Activated naive CD8-positive, alpha-beta T cell treated with anti-CD3 and anti-CD28 coated beads for 36 hours (primary cell): ENCODE results near the gene COLEC11. TPM values are rescaled to one million over a fixed set of nuclear protein-coding genes. Genes with fewer than 3 reads are reported as not detected.
"Not testable (repeated sequence)": the region's sequence is repeated elsewhere in the genome, so short reads cannot be mapped to it uniquely, and the experiment has no call there.

Experiments
- DNase-seq: peaks from one replicate; pipeline ENCODE4 v3.0.0; 2021
- H3K27ac Mint-ChIP-seq: one replicate; pipeline ENCODE4 v1.8.0; 2022; ENCODE audit warnings: mild to moderate bottlenecking, moderate library complexity, mixed read lengths
- H3K27me3 Mint-ChIP-seq: one replicate; pipeline ENCODE4 v1.8.0; 2022; ENCODE audit warnings: mild to moderate bottlenecking, mixed read lengths
- H3K36me3 Mint-ChIP-seq: one replicate; pipeline ENCODE4 v1.8.0; 2021; ENCODE audit warnings: mild to moderate bottlenecking, mixed read lengths
- H3K4me1 Mint-ChIP-seq: one replicate; pipeline ENCODE4 v1.8.0; 2021; ENCODE audit warnings: mixed read lengths
- H3K4me3 Mint-ChIP-seq: one replicate; pipeline ENCODE4 v1.8.0; 2022; ENCODE audit warnings: mild to moderate bottlenecking, moderate library complexity, mixed read lengths
- H3K9me3 Mint-ChIP-seq: one replicate; pipeline ENCODE4 v1.8.0; 2022; ENCODE audit warnings: mixed read lengths
- total RNA-seq, 2 experiments: library from RNA; stranded (reverse); gene quantifications; one replicate each; pipeline ENCODE4 v1.2.3, GENCODE V29; 2021

Gene COLEC11
- total RNA-seq, 2 experiments from 2014 or later = 0.52 to 0.86 TPM

DNA sequence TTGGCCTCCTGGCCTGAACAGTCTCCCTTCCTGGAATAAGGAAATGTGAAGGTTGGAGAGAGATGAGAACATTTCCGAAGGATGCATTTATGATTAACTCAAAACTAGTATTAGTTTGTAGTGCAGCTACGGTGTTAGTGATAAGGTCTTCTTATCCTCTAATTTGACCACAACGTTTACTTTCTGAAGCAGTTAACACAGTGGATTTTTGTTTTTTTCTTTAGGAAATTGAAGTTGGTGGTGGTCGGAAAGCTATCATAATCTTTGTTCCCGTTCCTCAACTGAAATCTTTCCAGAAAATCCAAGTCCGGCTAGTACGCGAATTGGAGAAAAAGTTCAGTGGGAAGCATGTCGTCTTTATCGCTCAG, 18.7 kb upstream of the COLEC11 start:
- H3K4me3 Mint-ChIP-seq = peak overlapping the region; percentile 97
- H3K27ac Mint-ChIP-seq = peak overlapping the region; percentile 96
- not testable (repeated sequence) for DNase-seq, H3K27me3 Mint-ChIP-seq, H3K9me3 Mint-ChIP-seq
- H3K36me3 Mint-ChIP-seq = peaks cover 57% of the 10 kb centered on the region
- peaks cover 46% of the 10 kb centered on the region for H3K4me1 Mint-ChIP-seq

DNA sequence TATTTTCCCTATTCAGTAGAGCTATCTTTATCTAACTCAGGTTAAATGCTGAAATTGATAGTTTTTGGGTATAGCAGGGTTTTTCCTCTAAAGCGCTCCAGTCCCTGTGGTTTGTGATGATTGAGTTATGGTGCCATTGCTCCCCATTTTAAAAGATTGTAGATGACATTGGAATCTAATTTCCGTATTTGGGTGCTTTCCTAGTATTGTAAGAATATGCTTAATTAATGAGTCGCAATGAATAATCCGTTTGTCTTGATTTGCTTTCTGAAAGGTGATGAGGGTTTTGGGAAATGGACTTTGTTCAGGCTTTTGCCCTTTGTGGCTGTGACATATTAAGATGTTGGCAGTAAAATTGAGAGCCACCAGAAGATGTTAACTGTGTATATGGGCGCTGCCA, 15.9 kb upstream of the COLEC11 start:
- peak overlapping the region; percentile 97 for H3K4me3 Mint-ChIP-seq
- peaks cover 50% of the 10 kb centered on the region for H3K4me1 Mint-ChIP-seq
- DNase-seq = no peak
- H3K36me3 Mint-ChIP-seq = peaks cover 66% of the 10 kb centered on the region
- H3K27ac Mint-ChIP-seq = peak overlapping the region; percentile 13
- H3K27me3 Mint-ChIP-seq = no peaks in the 10 kb centered on the region
- H3K9me3 Mint-ChIP-seq = no peaks in the 10 kb centered on the region

GRCh38 chr2:3580449-3580848, 14.5 kb upstream of the COLEC11 start:
- peak overlapping the region; percentile 67 for H3K27ac Mint-ChIP-seq
- H3K36me3 Mint-ChIP-seq = peaks cover 64% of the 10 kb centered on the region
- peaks cover 52% of the 10 kb centered on the region for H3K4me1 Mint-ChIP-seq
- H3K27me3 Mint-ChIP-seq = no peaks in the 10 kb centered on the region
- peak overlapping the region; percentile 32 for H3K4me3 Mint-ChIP-seq
- no peaks in the 10 kb centered on the region for H3K9me3 Mint-ChIP-seq
- no peak for DNase-seq

DNA sequence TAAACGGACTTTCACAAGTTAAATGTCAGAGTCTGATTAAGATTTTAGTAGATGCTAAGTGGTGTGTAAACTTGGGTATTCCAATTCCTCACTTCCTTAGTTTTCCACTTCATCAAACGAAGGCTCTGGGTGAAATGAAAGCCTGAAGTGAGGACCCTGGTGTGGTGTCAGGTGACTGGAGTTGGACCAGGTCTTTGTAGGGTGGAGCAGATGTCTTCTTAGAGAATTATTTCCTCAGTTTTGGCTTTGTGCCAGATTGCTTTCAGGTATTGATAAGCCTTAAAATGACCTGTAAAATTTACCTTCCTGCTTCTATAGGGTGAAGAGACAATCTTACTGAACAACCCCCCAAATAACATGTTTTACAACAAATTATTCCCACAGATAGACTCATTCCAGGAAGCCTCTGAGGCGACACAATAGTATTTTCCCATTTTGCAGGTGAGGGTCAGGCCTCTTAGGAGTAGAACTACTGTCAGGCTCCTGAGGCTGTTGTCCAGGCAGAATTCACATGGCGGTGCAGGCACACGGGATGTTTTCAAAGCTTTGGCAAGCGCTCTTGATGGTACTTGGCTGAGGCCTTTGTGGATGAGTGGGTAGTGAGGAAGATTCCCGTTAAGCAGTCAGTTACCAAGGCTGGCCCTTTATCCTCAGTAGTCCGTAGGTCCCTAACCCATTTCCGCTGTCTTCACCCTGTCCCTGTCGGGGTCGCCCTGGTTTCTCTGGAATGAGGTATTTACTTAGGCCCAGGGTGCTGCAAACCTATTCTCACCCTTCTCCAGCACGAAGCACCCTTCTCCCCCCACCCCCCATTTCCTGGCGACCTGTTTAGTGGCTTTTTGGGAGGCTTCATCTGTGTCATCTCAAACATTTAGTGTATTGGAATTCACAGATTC, 13.3 kb upstream of the COLEC11 start:
- Mint-ChIP-seq H3K36me3 (peaks cover 53% of the 10 kb centered on the region), H3K4me1 (peaks cover 47% of the 10 kb centered on the region)

GRCh38 chr2:3584076-3584475, 10.8 kb upstream of the COLEC11 start:
- H3K36me3 Mint-ChIP-seq = peaks cover 28% of the 10 kb centered on the region
- H3K4me3 Mint-ChIP-seq = no peak overlapping the region
- H3K27ac Mint-ChIP-seq = no peak overlapping the region
- DNase-seq = no peak
- no peaks in the 10 kb centered on the region for H3K27me3 Mint-ChIP-seq
- H3K9me3 Mint-ChIP-seq = no peaks in the 10 kb centered on the region
- peaks cover 24% of the 10 kb centered on the region for H3K4me1 Mint-ChIP-seq

More for the DNA sequence above, 13.3 kb upstream of the COLEC11 start:
- Mint-ChIP-seq H3K27me3 (no peaks in the 10 kb centered on the region), H3K27ac (no peak overlapping the region), H3K9me3 (no peaks in the 10 kb centered on the region), H3K4me3 (no peak overlapping the region)
- no peak for DNase-seq

- Mint-ChIP-seq H3K9me3 (no peaks in the 10 kb centered on the region), H3K27me3 (no peaks in the 10 kb centered on the region), H3K4me1 (peaks cover 18% of the 10 kb centered on the region), H3K4me3 (no peak overlapping the region), H3K27ac (no peak overlapping the region), H3K36me3 (peaks cover 22% of the 10 kb centered on the region)
- no peak for DNase-seq
Observed at GRCh38 chr2:3584608-3585260, 10.2 kb upstream of the COLEC11 start.

- no peak for DNase-seq
- peaks cover 16% of the 10 kb centered on the region for H3K36me3 Mint-ChIP-seq
- no peak overlapping the region for H3K27ac Mint-ChIP-seq
- H3K9me3 Mint-ChIP-seq = no peaks in the 10 kb centered on the region
- H3K27me3 Mint-ChIP-seq = no peaks in the 10 kb centered on the region
- H3K4me1 Mint-ChIP-seq = peaks cover 13% of the 10 kb centered on the region
- H3K4me3 Mint-ChIP-seq = no peak overlapping the region
Observed at GRCh38 chr2:3585261-3586109, 9.4 kb upstream of the COLEC11 start.

DNA sequence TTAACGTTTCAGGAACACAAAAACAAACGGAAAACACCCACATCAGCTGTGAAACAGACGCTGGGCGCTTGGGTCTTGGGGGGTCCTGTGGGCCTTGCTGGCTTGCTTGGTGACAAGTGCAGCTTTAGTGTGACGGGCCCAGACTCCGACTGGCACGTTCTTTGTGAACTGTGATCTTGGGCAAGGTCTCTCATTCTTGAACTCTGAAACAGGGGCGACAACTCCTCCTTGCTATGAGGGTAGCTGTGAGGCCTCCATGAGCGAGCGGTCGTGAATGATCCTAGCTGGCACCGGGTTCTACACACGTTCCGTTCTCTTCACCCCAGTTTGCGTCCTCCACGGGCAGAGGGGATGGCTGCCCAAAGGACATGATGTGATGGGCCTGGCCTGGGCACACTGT, 8.7 kb upstream of the COLEC11 start:
- no peak for DNase-seq
- H3K4me1 Mint-ChIP-seq = peaks cover 9% of the 10 kb centered on the region
- peaks cover 10% of the 10 kb centered on the region for H3K36me3 Mint-ChIP-seq
- no peaks in the 10 kb centered on the region for H3K27me3 Mint-ChIP-seq
- H3K27ac Mint-ChIP-seq = no peak overlapping the region
- H3K4me3 Mint-ChIP-seq = no peak overlapping the region
- H3K9me3 Mint-ChIP-seq = no peaks in the 10 kb centered on the region

- no peaks in the 10 kb centered on the region for H3K27me3 Mint-ChIP-seq
- H3K4me3 Mint-ChIP-seq = no peak overlapping the region
- H3K9me3 Mint-ChIP-seq = no peaks in the 10 kb centered on the region
- no peak for DNase-seq
- H3K27ac Mint-ChIP-seq = no peak overlapping the region
- H3K36me3 Mint-ChIP-seq = peaks cover 2% of the 10 kb centered on the region
- peaks cover 2% of the 10 kb centered on the region for H3K4me1 Mint-ChIP-seq
Observed at GRCh38 chr2:3587021-3587420, 7.9 kb upstream of the COLEC11 start.

- Mint-ChIP-seq H3K27ac (no peak overlapping the region), H3K4me1 (peaks cover 2% of the 10 kb centered on the region), H3K9me3 (no peaks in the 10 kb centered on the region), H3K27me3 (no peaks in the 10 kb centered on the region), H3K36me3 (no peaks in the 10 kb centered on the region), H3K4me3 (no peak overlapping the region)
- no peak for DNase-seq
Observed at GRCh38 chr2:3587432-3587831, 7.5 kb upstream of the COLEC11 start.

- Mint-ChIP-seq H3K4me3 (no peak overlapping the region), H3K36me3 (no peaks in the 10 kb centered on the region), H3K27me3 (no peaks in the 10 kb centered on the region), H3K9me3 (no peaks in the 10 kb centered on the region), H3K27ac (no peak overlapping the region), H3K4me1 (peaks cover 2% of the 10 kb centered on the region)
- no peak for DNase-seq
Observed at GRCh38 chr2:3588084-3588483, 6.8 kb upstream of the COLEC11 start.

DNA sequence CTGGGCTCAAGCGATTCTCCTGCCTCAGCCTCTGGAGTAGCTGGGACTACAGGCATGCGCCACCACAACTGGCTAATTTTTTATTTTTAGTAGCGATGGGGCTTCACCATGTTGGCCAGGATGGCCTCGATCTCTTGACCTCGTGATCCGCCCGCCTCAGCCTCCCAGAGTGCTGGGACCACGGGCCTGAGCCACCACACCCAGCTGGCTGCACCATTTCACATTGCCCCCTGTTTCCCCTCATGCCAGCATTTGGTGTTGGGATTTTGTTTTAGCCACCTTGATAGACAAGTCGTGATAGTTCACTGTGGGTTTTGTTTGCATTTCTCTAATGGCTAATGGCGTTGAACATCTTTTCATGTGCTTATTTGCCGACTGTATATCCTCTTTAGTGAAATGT, 5.8 kb upstream of the COLEC11 start:
- Mint-ChIP-seq H3K36me3 (no peaks in the 10 kb centered on the region), H3K9me3 (no peaks in the 10 kb centered on the region), H3K27me3 (no peaks in the 10 kb centered on the region), H3K4me1 (peaks cover 2% of the 10 kb centered on the region), H3K4me3 (no peak overlapping the region), H3K27ac (no peak overlapping the region)
- DNase-seq = no peak

- H3K4me1 Mint-ChIP-seq = peaks cover 22% of the 10 kb centered on the region
Observed at GRCh38 chr2:3595404-3595803, 492 bp downstream of the COLEC11 start.

GRCh38 chr2:3595985-3596384, 1.1 kb downstream of the COLEC11 start:
- Mint-ChIP-seq H3K27me3 (peaks cover 6% of the 10 kb centered on the region), H3K4me3 (no peak overlapping the region), H3K4me1 (peaks cover 22% of the 10 kb centered on the region), H3K27ac (no peak overlapping the region), H3K9me3 (no peaks in the 10 kb centered on the region), H3K36me3 (no peaks in the 10 kb centered on the region)
- DNase-seq = peak; percentile 76

More at GRCh38 chr2:3595404-3595803, 492 bp downstream of the COLEC11 start:
- H3K36me3 Mint-ChIP-seq = no peaks in the 10 kb centered on the region
- H3K4me3 Mint-ChIP-seq = no peak overlapping the region
- DNase-seq = no peak
- H3K27me3 Mint-ChIP-seq = peaks cover 6% of the 10 kb centered on the region
- H3K27ac Mint-ChIP-seq = no peak overlapping the region
- H3K9me3 Mint-ChIP-seq = no peaks in the 10 kb centered on the region

- no peaks in the 10 kb centered on the region for H3K9me3 Mint-ChIP-seq
- H3K4me3 Mint-ChIP-seq = no peak overlapping the region
- no peak overlapping the region for H3K27ac Mint-ChIP-seq
- H3K4me1 Mint-ChIP-seq = peaks cover 22% of the 10 kb centered on the region
- H3K27me3 Mint-ChIP-seq = peaks cover 6% of the 10 kb centered on the region
- H3K36me3 Mint-ChIP-seq = no peaks in the 10 kb centered on the region
- DNase-seq = no peak
Observed at GRCh38 chr2:3596901-3597417, 2.0 kb downstream of the COLEC11 start.
